Ramos (cell line): ENCODE measurements around the gene PEPD.
"Not testable (repeated sequence)": the region's sequence is repeated elsewhere in the genome, so short reads cannot be mapped to it uniquely, and the experiment has no call there.

ENCODE experiments used
- in situ Hi-C: fragments of 300-500 bp; cut with MboI; formaldehyde crosslinking; loops from one replicate; pipeline ENCODE4 v1.14.3; 2022; ENCODE audit warnings: low sequenced_read_pairs; ENCODE audit not compliant: unreplicated experiment

The PEPD gene

DNA sequence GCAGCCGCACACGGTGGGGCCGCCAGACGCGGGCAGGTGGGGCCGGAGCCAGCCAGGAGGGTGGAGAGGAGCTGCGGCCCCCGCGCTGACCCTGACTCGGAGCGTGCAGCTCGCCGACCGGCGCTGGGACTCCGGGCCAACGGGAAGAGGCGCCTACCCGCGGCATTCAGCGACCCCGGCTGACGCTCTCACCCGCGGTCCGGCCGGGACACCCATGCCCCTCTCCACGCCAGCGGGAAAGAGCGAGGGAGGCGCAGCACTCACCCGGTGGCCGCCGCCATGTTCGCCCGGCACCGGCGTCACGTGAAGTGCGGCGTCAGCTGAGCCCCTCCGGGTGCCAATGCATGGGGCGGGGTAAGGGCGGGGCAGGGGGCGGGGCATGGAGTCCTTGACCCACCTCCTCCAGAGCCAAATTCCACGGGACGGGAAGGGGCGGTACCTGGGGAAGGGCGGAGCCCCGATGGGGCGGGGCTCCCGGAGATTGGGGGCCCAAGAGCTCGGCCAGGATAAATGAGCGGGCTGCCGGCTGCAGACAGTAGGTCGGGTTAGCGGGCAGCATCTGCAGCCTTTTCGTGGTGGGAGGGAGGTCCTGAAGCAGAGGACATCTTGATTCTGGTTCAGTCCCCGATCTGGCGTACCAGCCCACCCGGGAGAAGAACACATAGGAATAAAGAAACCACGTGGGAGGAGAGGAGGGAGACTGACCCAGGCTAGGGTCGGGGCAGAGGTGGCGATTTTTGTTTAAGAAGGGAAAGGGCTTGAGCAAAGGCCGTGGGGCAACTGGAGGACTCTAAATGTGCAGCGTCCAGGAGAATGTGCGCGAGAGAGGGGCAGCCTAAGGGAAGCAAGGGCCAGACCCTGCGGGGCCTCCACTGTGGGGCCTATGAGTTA lies at the start of gene PEPD:
Gene PEPD, minus strand, starts transcription at position 312 of the 891 bp plus-strand sequence. Its CDS starts 31 bp downstream, at position 281.
- in situ Hi-C loops = no loop called here

DNA sequence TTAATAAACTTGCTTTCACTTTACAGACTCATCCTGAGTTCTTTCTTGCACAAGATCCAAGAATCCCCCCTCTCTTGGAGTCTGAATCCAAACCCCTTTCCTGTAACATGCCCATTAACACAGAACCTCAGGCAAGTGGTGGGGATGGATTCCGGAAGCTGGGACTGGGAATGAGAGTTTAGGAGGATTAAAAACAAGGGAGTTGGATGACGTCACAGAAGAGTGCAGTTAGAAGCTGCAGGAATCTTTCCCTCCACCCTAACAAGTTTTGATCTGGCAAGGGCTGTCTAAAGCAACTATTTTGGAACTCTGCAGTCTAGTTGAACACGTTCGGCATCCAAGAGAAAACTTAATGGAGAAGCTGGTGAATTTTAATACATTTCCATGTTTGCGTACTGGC lies 48.2 kb upstream of the PEPD start:
- in situ Hi-C loops = no loop called here

GRCh38 chr19:33568706-33569105 lies 47.1 kb upstream of the PEPD start:
- in situ Hi-C loops = no loop called here

DNA sequence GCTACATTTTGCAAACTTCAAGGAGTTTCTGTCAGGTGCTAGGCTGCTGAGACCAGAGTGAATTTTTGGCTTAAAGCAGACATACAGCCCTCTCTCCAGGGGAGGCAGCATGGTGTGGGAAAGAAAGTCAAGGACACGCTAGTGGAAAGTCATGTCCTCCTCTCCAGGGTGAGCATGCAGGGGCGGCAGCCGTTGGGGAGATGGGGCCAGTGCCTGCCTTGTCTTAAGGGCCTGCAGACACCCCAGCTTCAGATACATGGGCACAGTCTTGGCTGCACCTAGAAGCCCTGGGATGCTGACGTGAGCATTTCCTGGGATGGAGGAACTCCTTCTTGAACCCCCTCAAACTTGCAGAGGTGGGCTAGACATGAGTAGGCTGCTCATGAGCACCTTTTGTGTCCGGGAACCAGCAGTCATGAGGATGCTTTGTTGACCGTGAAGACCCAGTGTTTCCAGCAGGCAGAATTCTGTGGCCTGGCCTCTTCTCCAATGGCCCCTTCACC lies 43.3 kb upstream of the PEPD start:
- in situ Hi-C loops = no loop called here

DNA sequence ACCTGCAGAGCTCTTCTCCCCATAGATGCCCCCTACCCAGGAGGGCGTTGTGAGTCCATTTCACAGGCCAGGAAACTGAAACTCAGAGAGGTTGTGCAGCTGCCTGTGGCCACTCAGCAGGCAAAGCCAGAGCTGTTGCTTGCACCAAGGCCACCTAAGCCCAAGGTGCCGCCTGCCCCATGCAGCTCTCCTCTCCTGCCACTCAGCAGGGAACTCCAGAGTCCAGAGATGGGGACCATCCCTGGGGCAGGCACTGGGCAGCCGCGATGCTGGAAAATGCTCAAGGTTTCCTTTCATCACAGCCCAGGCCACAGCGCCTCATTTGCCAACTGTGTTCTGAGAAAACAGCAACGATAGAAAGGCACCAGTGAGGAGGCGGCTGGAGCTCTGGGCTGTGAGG lies 41.0 kb upstream of the PEPD start:
- in situ Hi-C loops = no loop called here

GRCh38 chr19:33561666-33562065 lies 40.1 kb upstream of the PEPD start:
- in situ Hi-C loops = not testable (repeated sequence)

GRCh38 chr19:33561261-33561660 lies 39.7 kb upstream of the PEPD start:
- in situ Hi-C loops = no loop called here

GRCh38 chr19:33559996-33560395 lies 38.4 kb upstream of the PEPD start:
- in situ Hi-C loops = no loop called here

- in situ Hi-C loops = no loop called here
These were observed 37.3 kb upstream of the PEPD start for GRCh38 chr19:33558856-33559255.

DNA sequence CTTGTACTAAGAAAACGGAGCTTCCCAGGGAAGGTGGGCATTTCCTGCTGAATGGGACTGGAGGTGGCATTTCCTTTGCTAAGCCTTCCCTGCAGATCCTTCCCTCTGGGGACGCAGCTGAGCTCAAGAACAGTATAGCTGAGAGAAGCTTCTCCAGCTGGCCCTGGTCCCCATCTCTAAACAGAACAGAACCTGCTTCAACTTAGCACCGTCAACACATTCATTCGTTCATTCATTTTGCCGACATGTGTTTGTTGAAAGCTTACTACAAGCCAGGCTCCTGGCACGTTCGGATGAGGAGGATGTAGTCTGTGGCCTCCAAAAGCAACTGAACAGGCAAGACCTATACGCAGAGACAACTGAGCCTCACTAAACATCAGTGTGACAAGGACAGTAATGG lies 36.6 kb upstream of the PEPD start:
- in situ Hi-C loops = no loop called here

- in situ Hi-C loops = no loop called here
These were observed 36.1 kb upstream of the PEPD start for GRCh38 chr19:33557720-33558119.

DNA sequence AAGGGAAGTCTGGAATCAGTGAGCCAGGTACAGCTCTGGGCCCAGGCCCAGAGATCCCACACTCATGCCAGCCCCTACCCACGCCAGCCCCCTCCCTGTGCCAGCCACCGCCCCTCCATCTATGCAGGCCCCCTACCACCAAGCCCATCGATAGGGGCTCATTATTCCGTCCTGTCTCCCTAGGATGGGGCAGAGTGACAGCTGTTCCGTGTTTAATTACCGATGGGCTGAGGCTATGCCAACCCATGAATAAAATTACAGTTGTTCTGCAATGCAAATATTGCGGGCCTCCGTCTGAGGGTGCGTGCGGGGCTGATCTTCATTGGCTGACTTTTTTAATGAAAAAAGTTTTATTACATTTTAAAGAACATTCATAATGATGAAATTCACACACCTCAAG lies 35.6 kb upstream of the PEPD start:
- in situ Hi-C loops = no loop called here

DNA sequence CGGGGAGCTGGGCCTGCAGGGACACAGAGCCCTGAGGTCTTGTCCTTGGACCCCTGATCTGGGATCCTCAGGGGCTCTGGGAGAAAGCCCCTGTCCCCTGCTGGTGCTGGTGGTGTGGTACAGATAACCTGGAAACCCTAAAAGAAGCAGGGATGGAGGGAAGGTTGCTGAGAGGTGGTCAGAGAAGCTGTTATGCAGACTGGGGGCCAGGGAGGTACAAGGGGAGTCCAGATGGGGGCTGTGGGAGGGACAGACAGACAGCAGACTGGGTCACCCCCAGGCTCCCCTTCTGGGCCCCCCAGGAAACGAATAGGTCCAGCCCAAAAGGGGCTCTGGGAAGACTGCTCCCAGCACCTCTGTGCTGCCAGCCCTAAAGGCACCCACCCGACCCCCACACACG lies 34.7 kb upstream of the PEPD start:
- in situ Hi-C loops = no loop called here

GRCh38 chr19:33555726-33556125 lies 34.1 kb upstream of the PEPD start:
- in situ Hi-C loops = not testable (repeated sequence)

DNA sequence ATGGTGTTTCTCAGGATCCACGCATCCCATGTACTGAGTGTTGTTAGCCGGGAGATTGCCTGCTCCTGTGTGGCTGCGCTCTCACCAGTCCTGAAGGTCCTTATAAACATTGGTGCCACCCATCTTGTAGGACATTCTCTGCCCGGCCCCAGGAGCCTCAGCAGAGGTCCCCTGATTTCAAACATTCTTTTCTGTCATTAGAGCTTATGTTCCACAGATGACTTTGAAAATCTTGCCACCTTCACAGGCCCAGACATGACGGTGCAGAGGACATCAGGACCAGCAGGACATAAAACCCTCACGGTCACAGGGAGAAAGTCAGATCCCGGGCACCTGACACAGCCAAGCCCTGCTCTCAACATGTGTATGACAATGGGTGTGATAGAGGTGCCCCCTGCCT lies 33.2 kb upstream of the PEPD start:
- in situ Hi-C loops = no loop called here

DNA sequence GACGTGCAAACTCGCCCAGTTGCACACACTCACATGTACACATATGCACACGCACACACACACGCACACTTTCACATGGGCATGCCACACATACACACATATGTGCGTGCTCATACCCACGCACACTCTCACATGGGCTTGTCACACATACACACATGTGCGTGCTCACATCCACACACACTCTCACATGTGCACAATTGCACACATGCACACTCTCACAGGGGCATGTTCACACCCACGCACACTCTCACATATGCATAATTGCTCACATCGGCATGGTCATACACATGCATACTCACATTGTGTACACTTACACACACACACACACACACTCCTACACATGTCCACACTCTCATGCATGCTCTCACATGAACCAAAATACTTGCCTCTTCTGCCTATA lies 32.8 kb upstream of the PEPD start:
- in situ Hi-C loops = no loop called here

- in situ Hi-C loops = no loop called here
These were observed 32.1 kb upstream of the PEPD start for GRCh38 chr19:33553530-33554310.

GRCh38 chr19:33552928-33553279 lies 31.3 kb upstream of the PEPD start:
- in situ Hi-C loops = no loop called here

DNA sequence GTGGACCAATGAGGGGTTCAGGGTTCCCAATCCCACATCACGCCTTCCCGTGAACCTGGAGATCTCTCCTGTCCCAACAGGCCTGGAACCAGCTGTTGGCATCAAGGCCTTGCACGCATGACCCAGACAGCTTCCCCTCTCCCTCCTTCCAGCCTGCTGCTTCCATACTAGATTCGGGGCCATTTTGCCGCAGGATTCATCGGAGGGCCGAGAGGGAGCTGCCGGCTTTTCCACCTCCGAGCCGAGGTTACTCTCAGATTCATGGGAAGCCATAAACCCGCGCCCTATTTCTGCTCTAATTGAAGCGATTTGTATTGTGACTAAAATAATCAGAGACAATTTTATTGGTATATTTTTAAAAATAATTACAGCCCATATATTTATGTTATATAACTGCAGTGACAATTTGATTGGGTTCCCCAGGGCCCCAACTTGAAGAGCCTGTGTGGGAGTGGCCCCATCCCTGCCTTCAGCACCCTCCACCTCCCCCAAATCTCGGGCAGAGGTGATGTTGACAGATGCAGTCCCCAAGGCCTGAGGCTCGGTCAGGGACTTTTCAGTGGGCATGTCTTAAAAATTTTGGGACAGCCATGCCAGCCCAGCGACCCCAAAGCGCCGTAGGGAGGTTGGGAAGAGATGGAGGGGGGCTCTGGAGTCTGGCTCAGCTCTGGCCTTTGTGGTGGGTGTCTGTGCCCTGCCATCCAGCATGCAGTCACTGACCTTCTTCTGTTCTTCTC lies 30.8 kb upstream of the PEPD start:
- in situ Hi-C loops = no loop called here

DNA sequence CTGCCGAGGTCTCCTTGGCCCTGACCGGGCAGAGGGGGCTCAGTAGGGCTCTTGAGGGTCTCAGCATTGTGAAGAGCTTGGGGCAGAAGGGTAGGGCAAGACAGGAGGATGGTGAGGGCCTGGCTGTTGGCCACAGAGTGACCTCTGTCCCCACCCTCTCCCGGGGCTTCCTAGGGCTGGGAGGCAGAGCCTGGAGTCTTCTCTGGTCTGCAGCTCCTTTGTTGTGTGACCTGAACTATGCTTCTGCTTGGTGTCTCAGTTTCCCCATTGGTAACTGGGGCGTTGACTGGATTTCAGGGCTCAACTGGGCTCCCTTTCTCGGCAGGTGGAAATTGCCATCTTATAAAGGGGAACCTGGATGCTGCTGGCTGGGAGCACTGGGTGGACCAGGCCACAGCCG lies 30.1 kb upstream of the PEPD start:
- in situ Hi-C loops = no loop called here

GRCh38 chr19:33550768-33551167 lies 29.2 kb upstream of the PEPD start:
- in situ Hi-C loops = no loop called here
